SK-N-MC (cell line): ENCODE results near the gene PRLHR.

Experiments used
- EZH2 ChIP-seq: fragments of 200-600 bp; sonication (generic); IDR thresholded peaks from one replicate; pipeline ENCODE4 v1.6.1; 2017; ENCODE audit warnings: antibody characterized with exemption
- FOXP2 ChIP-seq: optimal IDR thresholded peaks from 2 replicates; pipeline ENCODE3; 2011; ENCODE audit warnings: mild to moderate bottlenecking, moderate library complexity; ENCODE audit not compliant: insufficient read depth; ENCODE audit errors: extremely low read length, control extremely low read depth
- POLR2AphosphoS5 ChIP-seq: IDR thresholded peaks from 2 replicates; pipeline ENCODE4 v1.6.1; 2012; ENCODE audit warnings: mild to moderate bottlenecking, low read depth, low read length, borderline replicate concordance

- TF ChIP-seq EZH2 = no peak
- TF ChIP-seq POLR2AphosphoS5 = no peak
- TF ChIP-seq FOXP2 = no peak
These were observed 52.7 kb downstream of the PRLHR start for GRCh38 chr10:118542745-118543144.
